ENCODE results near the gene GNG8. TPM values are rescaled to one million over a fixed set of nuclear protein-coding genes. Genes with fewer than 3 reads are reported as not detected.

Gene GNG8
- total RNA-seq (2022) (not detected in 2 replicates), Bru-seq, nascent RNA (not detected), BruChase-seq, experiment 1, labeled RNA remaining after a 6-hour chase (not detected), BruChase-seq, experiment 2, labeled RNA remaining after a 2-hour chase (not detected)
- long read RNA-seq = 0 reads

GRCh38 chr19:46635920-46636761 lies at the start of gene GNG8:
GNG8 (minus strand) TSS chr19:46636202; CDS start chr19:46634682, 1,520 bp downstream.
- H3K36me3 Mint-ChIP-seq (ENCODE audit: insufficient read depth, unreplicated experiment) = no peaks in the 10 kb centered on the region
- BruUV-seq (replicated peaks) = no TSS peak
- H3K27ac Mint-ChIP-seq (ENCODE audit: low read depth, unreplicated experiment) = no peak within 1 kb of the TSS
- H3K4me1 Mint-ChIP-seq (ENCODE audit: insufficient read depth, unreplicated experiment) = peaks cover 14% of the 10 kb centered on the region
- intact Hi-C loops (cut with micrococcal nuclease) = no loop called here
- no peak within 1 kb of the TSS for H3K4me3 Mint-ChIP-seq (ENCODE audit: unreplicated experiment)
- DNase-seq (ENCODE audit: unreplicated experiment) = no peak
- no peaks in the 10 kb centered on the region for H3K9me3 Mint-ChIP-seq (ENCODE audit: unreplicated experiment)
- peaks cover 20% of the 10 kb centered on the region for H3K27me3 Mint-ChIP-seq (ENCODE audit: insufficient read depth, unreplicated experiment)
- ChIA-PET CTCF (interaction anchor here (0.5 to 1.3 kb wide), 5 partner anchors 21 to 149 kb away, joined by 3 to 6 read pairs (median 4); partner anchors contain the start of gene DACT3), POLR2A (no interaction called here)
- no peak for TF ChIP-seq CTCF (IDR thresholded peaks at IDR 0.05; ENCODE audit: unreplicated experiment)

DNA sequence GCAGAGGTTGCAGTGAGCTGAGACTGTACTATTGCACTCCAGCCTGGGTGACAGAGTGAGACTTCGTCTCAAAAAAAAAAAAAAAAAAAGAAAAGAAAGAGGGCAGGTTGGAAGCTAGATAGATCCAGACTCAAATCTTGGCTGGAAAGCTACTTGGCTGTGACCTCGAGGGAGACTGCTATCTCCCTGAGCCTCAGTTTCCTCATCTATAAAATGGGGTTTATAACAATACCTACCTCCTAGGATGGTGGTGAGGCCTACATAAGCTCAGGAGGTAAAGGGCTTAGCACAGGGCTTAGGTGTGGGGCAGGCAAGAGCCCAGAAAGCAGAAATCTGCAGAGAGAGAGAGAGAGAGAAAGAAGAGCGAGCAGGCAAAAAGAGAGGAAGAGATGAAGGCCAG lies 49.2 kb upstream of the GNG8 start:
- no peak overlapping the region for H3K27ac Mint-ChIP-seq (ENCODE audit: low read depth, unreplicated experiment)
- H3K9me3 Mint-ChIP-seq (ENCODE audit: unreplicated experiment) = no peaks in the 10 kb centered on the region
- DNase-seq (ENCODE audit: unreplicated experiment) = no peak
- ChIA-PET POLR2A (interaction anchor here (0.7 kb wide), 1 partner anchor 85 kb away, joined by 5 read pairs; no protein-coding TSS in a partner anchor), CTCF (interaction anchor here (0.6 to 2.0 kb wide), 2 partner anchors 19 to 21 kb away, joined by 3 to 10 read pairs; no protein-coding TSS in a partner anchor)
- no TSS peak for BruUV-seq (replicated peaks)
- no peak for TF ChIP-seq CTCF (IDR thresholded peaks at IDR 0.05; ENCODE audit: unreplicated experiment)
- peaks cover 98% of the 10 kb centered on the region for H3K36me3 Mint-ChIP-seq (ENCODE audit: insufficient read depth, unreplicated experiment)
- intact Hi-C loops (cut with micrococcal nuclease) = no loop called here
- no peaks in the 10 kb centered on the region for H3K27me3 Mint-ChIP-seq (ENCODE audit: insufficient read depth, unreplicated experiment)
- no peak overlapping the region for H3K4me3 Mint-ChIP-seq (ENCODE audit: unreplicated experiment)
- H3K4me1 Mint-ChIP-seq (ENCODE audit: insufficient read depth, unreplicated experiment) = no peaks in the 10 kb centered on the region

DNA sequence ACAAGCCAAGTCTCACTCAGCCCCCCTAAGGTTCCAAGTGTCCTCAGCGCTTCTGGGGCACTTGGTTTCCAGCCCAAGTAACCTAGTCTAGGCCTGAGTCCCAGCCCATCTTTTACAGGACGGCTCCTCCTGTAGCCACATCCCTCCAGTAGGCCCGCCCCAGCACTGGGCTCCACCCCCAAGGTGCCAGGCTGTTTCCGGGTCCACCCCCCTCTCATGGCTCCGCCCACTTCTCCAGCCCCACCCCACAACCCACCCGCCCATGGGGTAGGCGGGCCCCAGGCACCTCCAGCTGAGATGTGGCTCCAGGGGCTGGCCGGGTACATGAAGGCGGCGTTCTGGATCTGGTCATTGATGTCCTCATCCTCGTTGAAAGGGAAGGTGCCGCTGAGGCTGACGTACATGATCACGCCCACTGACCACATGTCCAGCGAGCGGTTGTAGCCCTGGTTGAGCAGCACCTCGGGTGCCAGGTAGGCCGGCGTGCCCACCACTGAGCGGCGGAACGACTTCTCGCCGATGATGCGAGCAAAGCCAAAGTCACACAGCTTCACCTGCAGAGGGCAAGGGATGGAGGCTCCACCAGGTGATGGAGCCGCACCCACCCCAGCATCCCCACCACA lies 42.2 kb upstream of the GNG8 start:
- no TSS peak for BruUV-seq (replicated peaks)
- ChIA-PET POLR2A (no interaction called here), CTCF (interaction anchor here (0.8 kb wide), 1 partner anchor 16 kb away, joined by 6 read pairs; no protein-coding TSS in a partner anchor)
- Mint-ChIP-seq H3K36me3 (ENCODE audit: insufficient read depth, unreplicated experiment) (peaks cover 90% of the 10 kb centered on the region), H3K4me3 (ENCODE audit: unreplicated experiment) (no peak overlapping the region), H3K27me3 (ENCODE audit: insufficient read depth, unreplicated experiment) (no peaks in the 10 kb centered on the region), H3K4me1 (ENCODE audit: insufficient read depth, unreplicated experiment) (no peaks in the 10 kb centered on the region), H3K9me3 (ENCODE audit: unreplicated experiment) (no peaks in the 10 kb centered on the region), H3K27ac (ENCODE audit: low read depth, unreplicated experiment) (no peak overlapping the region)
- no peak for TF ChIP-seq CTCF (IDR thresholded peaks at IDR 0.05; ENCODE audit: unreplicated experiment)
- intact Hi-C loops (cut with micrococcal nuclease) = no loop called here
- peak; percentile 43 for DNase-seq (ENCODE audit: unreplicated experiment)

All from MCF 10A (cell line).